HepG2 (cell line): Measurements from ENCODE around the gene SMARCA5. TPM values are rescaled to one million over a fixed set of nuclear protein-coding genes. Genes with fewer than 3 reads are reported as not detected.

ENCODE experiments used
- ATAC-seq: fragments of 200-7000 bp; cut with Tn5 transposase; 3 replicates; pipeline ENCODE4 v1.9.1; 2020; ENCODE audit warnings: mild to moderate bottlenecking, moderate library complexity
- BruUV-seq: library from RNA; stranded (reverse); fragments of 400-500 nt; replicated peaks from 2 replicates; lab custom pipeline; 2021; lab: Mats Ljungman, UMichigan
- CTCF ChIA-PET: fragments of 300-600 bp; formaldehyde crosslinking; extraction: SDS; loops from one replicate; lab custom pipeline; 2021; ENCODE audit warnings: low total read pairs, inconsistent platforms, low intra/inter-chr PET ratio; lab: Yijun Ruan, JAX
- POLR2A ChIA-PET: fragments of 350-600 bp; sonication (Branson Sonifier 250); formaldehyde crosslinking; loops from one replicate; lab custom pipeline; 2020; ENCODE audit warnings: antibody characterized with exemption, inconsistent platforms; lab: Yijun Ruan, JAX
- DNase-seq: peaks from one replicate; pipeline ENCODE4 v3.0.0-alpha.2; 2015; ENCODE audit warnings: low spot score
- FAIRE-seq: peaks from 3 replicates; lab custom pipeline; 2011; peaks lifted over from hg19 to GRCh38; lab: Jason Lieb, UNC
- H2AFZ ChIP-seq: one replicate; pipeline ENCODE4 v1.6.1; 2011; ENCODE audit warnings: low read length, inconsistent platforms
- H3K27ac ChIP-seq: fragments of 300-600 bp; 3 replicates; pipeline ENCODE4 v1.8.0; 2011; ENCODE audit warnings: mixed run types, mild to moderate bottlenecking, mixed read lengths, low read length, inconsistent platforms; ENCODE audit not compliant: insufficient read depth; ENCODE audit errors: extremely low read length
- H3K27me3 ChIP-seq, 2 experiments: fragments of 200-600 bp in 1 of 2; 2 replicates in 1 of 2; 3 replicates in 1 of 2; pipeline versions ENCODE4 v1.6.0 to v1.8.0; 2011; ENCODE audit warnings: low read length in 2 of 2, mild to moderate bottlenecking in 2 of 2, moderate library complexity in 2 of 2, inconsistent platforms in 1 of 2; ENCODE audit not compliant: insufficient read depth in 2 of 2, control insufficient read depth in 1 of 2
- H3K36me3 ChIP-seq, 2 experiments: fragments of 200-600 bp in 1 of 2; replicated peaks in 1 of 2; 2 replicates in 1 of 2; 3 replicates in 1 of 2; pipeline versions ENCODE4 v1.5.1 to v1.8.0; 2011; ENCODE audit warnings: low read length in 2 of 2, inconsistent platforms in 1 of 2; ENCODE audit not compliant: insufficient read depth in 2 of 2, control insufficient read depth in 1 of 2
- H3K4me1 ChIP-seq: 2 replicates; pipeline ENCODE4 v1.5.1; 2012; ENCODE audit warnings: low read length, inconsistent platforms; ENCODE audit not compliant: insufficient read depth
- H3K4me2 ChIP-seq: 2 replicates; pipeline ENCODE4 v1.6.0; 2011; ENCODE audit warnings: low read depth, low read length, inconsistent platforms
- H3K4me3 ChIP-seq, 3 experiments: fragments of 200-600 bp in 1 of 3; sonication (generic), shearing (Covaris generic) in 1 of 3; replicated peaks in 1 of 3; 2 replicates each; pipeline ENCODE4 v1.5.1; 2011 to 2016; ENCODE audit warnings: low read length in 3 of 3, inconsistent platforms in 2 of 3, low read depth in 2 of 3, mild to moderate bottlenecking in 2 of 3, control low read depth in 1 of 3, mixed read lengths in 1 of 3; ENCODE audit not compliant: insufficient read depth in 1 of 3
- H3K79me2 ChIP-seq: one replicate; pipeline ENCODE4 v1.6.1; 2011; ENCODE audit warnings: low read length, inconsistent platforms; ENCODE audit not compliant: insufficient read depth
- H3K9ac ChIP-seq: 2 replicates; pipeline ENCODE4 v1.6.0; 2011; ENCODE audit warnings: mild to moderate bottlenecking, low read depth, low read length, inconsistent platforms; ENCODE audit not compliant: insufficient read depth
- H3K9me3 ChIP-seq: 2 replicates; pipeline ENCODE4 v1.5.1; 2012; ENCODE audit warnings: mild to moderate bottlenecking, low read length
- H4K20me1 ChIP-seq: 2 replicates; pipeline ENCODE4 v1.6.0; 2011; ENCODE audit warnings: inconsistent platforms, mild to moderate bottlenecking, low read length, moderate library complexity; ENCODE audit not compliant: insufficient read depth
- ATF7-NPFF ChIP-seq: sonication (generic); formaldehyde crosslinking; IDR thresholded peaks from 2 replicates; pipeline ENCODE4 v1.8.1; 2023; ENCODE audit warnings: mild to moderate bottlenecking, low read depth, missing genetic modification reagents, moderate library complexity
- KLF16 ChIP-seq, 2 experiments: sonication (generic) in 1 of 2; formaldehyde crosslinking in 1 of 2; IDR thresholded peaks; 2 replicates each; pipeline versions ENCODE4 v1.6.1 to v1.8.0; 2016 to 2023; ENCODE audit warnings: missing genetic modification reagents in 2 of 2, missing compliant biosample characterization in 1 of 2
- NKX3-1 ChIP-seq: sonication (generic); formaldehyde crosslinking; IDR thresholded peaks from 2 replicates; pipeline ENCODE4 v1.5.0; 2020; ENCODE audit warnings: missing genetic modification reagents
- ZNF121 ChIP-seq: sonication (generic); formaldehyde crosslinking; IDR thresholded peaks from 2 replicates; pipeline ENCODE4 v1.5.0; 2020; ENCODE audit warnings: mild to moderate bottlenecking, missing genetic modification reagents
- ZNF660 ChIP-seq: sonication (generic); formaldehyde crosslinking; IDR thresholded peaks from 2 replicates; pipeline ENCODE4 v1.5.1; 2020; ENCODE audit warnings: mild to moderate bottlenecking, low read depth, missing genetic modification reagents, borderline replicate concordance
- ZNF891 ChIP-seq: sonication (generic); formaldehyde crosslinking; IDR thresholded peaks from 2 replicates; pipeline ENCODE4 v1.5.0; 2020; ENCODE audit warnings: mild to moderate bottlenecking, missing genetic modification reagents
- whole genome bisulfite sequencing: methylation state at CpG from one replicate; pipeline ENCODE4 v1.1.6; 2017; ENCODE audit warnings: low lambda C conversion rate; 5-methylcytosine and 5-hydroxymethylcytosine counted together
- in situ Hi-C: cut with HindIII; loops from 2 replicates; pipeline ENCODE4 v1.10.0; 2017; ENCODE audit warnings: low pct_unique_long_range_greater_than_20kb; ENCODE audit not compliant: extremely low pct_ligation_motif_present
- intact Hi-C: fragments of 100-400 bp; cut with micrococcal nuclease; formaldehyde crosslinking; loops from one replicate; pipeline ENCODE4 v1.10.0; 2022; ENCODE audit not compliant: unreplicated experiment
- polyA plus RNA-seq, 8 experiments: library from polyadenylated mRNA; depleted of rRNA in 3 of 8; stranded (reverse) in 7 of 8; unstranded in 1 of 8; fragments of >200 nt; fragmentation: Illumina TruSeq in 4 of 8; extraction: Trizol in 4 of 8; gene quantifications; 2 replicates each; pipeline versions ENCODE4 v1.2.1 to v1.2.3, GENCODE V29; 2011 to 2016; ENCODE audit warnings: low read depth in 4 of 8, missing spikeins in 1 of 8, mixed read lengths in 1 of 8; ENCODE audit not compliant: insufficient read depth in 1 of 8
- total RNA-seq, 5 experiments: library from RNA; depleted of rRNA; stranded (reverse); fragments of >200 nt; fragmentation: Illumina TruSeq; extraction: Trizol; gene quantifications; 2 replicates each; pipeline ENCODE4 v1.2.3, GENCODE V29; 2016; ENCODE audit warnings: low read depth in 1 of 5
- TF ChIP-seq, protein P1 (sequence below): sonication (generic); formaldehyde crosslinking; IDR thresholded peaks from 2 replicates; pipeline ENCODE4 v1.9.0; 2021; ENCODE audit warnings: missing genetic modification reagents, borderline replicate concordance
- TF ChIP-seq, protein P2 (sequence below): sonication (generic); formaldehyde crosslinking; IDR thresholded peaks from 2 replicates; pipeline ENCODE4 v1.4.0; 2020; ENCODE audit warnings: missing genetic modification reagents

Gene SMARCA5
- total and polyA plus RNA-seq, 2 of the 13 experiments (the other 11 are each of a cell fraction or from before 2014, with no cell fraction given): 7.0 to 37.5 TPM

DNA sequence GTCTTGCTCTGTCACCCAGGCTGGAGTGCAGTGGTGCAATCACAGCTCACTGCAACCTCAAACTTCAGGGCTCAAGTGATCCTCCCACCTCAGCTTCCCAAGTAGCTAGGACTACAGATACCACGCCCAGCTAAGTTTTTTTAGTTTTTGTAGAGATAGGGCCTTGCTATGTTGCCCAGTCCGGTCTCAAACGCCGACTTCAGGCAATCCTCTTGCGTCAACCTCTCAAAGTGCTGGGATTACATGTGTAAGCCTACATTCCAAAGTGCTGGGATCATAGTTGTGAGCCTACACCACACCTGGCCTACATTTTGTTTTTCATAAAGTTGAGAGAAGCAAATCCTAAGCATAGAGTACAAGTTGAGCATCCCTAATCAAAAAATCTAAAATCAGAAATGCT lies 42.2 kb downstream of the SMARCA5 start:
- ChIA-PET POLR2A (no interaction called here), CTCF (no interaction called here)
- Histone ChIP-seq H3K36me3 (peaks cover 0 to 9% of the 10 kb centered on the region in 2 experiments; a peak in 3 of 5 replicates), H3K9me3 (no peaks in the 10 kb centered on the region), H3K4me2 (no peak overlapping the region), H3K27me3 (no peaks in the 10 kb centered on the region; a peak in 1 of 5 replicates), H3K9ac (no peak overlapping the region), H3K27ac (no peak overlapping the region), H3K4me3 (no peak overlapping the region), H3K79me2 (no peaks in the 10 kb centered on the region), H3K4me1 (peaks cover 15% of the 10 kb centered on the region), H2AFZ (no peak overlapping the region), H4K20me1 (no peaks in the 10 kb centered on the region)
- TF ChIP-seq KLF16 (CRISPR knock-in tag; IDR thresholded peaks at IDR 0.05) (no peak), ZNF121 (CRISPR knock-in tag) (0 out of 2 replicates have a peak, but pooled peaks have one; percentile 28)
- no TSS peak for BruUV-seq
- intact Hi-C loops: no loop called here
- no peak for ATAC-seq
- FAIRE-seq: no peak
- in situ Hi-C loops: no loop called here
- no peak for DNase-seq
- WGBS: 82% methylated on average over 5 of the region's 5 CpGs

- no TSS peak for BruUV-seq
- Histone ChIP-seq H4K20me1 (no peaks in the 10 kb centered on the region), H3K79me2 (no peaks in the 10 kb centered on the region), H3K4me2 (0 out of 2 replicates have a peak overlapping the region, but pooled peaks have one; percentile 80), H3K9me3 (no peaks in the 10 kb centered on the region), H3K36me3 (peaks cover 0 to 3% of the 10 kb centered on the region in 2 experiments; a peak in 1 of 5 replicates), H2AFZ (no peak overlapping the region), H3K27me3 (no peaks in the 10 kb centered on the region; a peak in 1 of 5 replicates), H3K4me1 (peaks cover 9% of the 10 kb centered on the region), H3K27ac (no peak overlapping the region), H3K9ac (no peak overlapping the region), H3K4me3 (no peak overlapping the region)
- ChIA-PET POLR2A (no interaction called here), CTCF (interaction anchor here (1.3 kb wide), 1 partner anchor 585 kb away, joined by 3 read pairs; no protein-coding TSS in a partner anchor)
- intact Hi-C loops (loop anchor here (2.0 kb wide), 1 partner anchor 349 kb away; no protein-coding TSS in a partner anchor), in situ Hi-C loops (no loop called here)
- no peak for ATAC-seq
- FAIRE-seq: no peak
- DNase-seq: no peak
- WGBS: 78% methylated on average over 2 of the region's 2 CpGs
- TF ChIP-seq NKX3-1 (CRISPR knock-in tag) (no peak), ZNF660 (CRISPR knock-in tag) (no peak), ATF7-NPFF (no peak), ZNF891 (CRISPR knock-in tag) (no peak)
- TF ChIP-seq, protein P1, sequence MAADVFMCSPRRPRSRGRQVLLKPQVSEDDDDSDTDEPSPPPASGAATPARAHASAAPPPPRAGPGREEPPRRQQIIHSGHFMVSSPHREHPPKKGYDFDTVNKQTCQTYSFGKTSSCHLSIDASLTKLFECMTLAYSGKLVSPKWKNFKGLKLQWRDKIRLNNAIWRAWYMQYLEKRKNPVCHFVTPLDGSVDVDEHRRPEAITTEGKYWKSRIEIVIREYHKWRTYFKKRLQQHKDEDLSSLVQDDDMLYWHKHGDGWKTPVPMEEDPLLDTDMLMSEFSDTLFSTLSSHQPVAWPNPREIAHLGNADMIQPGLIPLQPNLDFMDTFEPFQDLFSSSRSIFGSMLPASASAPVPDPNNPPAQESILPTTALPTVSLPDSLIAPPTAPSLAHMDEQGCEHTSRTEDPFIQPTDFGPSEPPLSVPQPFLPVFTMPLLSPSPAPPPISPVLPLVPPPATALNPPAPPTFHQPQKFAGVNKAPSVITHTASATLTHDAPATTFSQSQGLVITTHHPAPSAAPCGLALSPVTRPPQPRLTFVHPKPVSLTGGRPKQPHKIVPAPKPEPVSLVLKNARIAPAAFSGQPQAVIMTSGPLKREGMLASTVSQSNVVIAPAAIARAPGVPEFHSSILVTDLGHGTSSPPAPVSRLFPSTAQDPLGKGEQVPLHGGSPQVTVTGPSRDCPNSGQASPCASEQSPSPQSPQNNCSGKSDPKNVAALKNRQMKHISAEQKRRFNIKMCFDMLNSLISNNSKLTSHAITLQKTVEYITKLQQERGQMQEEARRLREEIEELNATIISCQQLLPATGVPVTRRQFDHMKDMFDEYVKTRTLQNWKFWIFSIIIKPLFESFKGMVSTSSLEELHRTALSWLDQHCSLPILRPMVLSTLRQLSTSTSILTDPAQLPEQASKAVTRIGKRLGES (CRISPR knock-in tag): no peak
- TF ChIP-seq, protein P2, sequence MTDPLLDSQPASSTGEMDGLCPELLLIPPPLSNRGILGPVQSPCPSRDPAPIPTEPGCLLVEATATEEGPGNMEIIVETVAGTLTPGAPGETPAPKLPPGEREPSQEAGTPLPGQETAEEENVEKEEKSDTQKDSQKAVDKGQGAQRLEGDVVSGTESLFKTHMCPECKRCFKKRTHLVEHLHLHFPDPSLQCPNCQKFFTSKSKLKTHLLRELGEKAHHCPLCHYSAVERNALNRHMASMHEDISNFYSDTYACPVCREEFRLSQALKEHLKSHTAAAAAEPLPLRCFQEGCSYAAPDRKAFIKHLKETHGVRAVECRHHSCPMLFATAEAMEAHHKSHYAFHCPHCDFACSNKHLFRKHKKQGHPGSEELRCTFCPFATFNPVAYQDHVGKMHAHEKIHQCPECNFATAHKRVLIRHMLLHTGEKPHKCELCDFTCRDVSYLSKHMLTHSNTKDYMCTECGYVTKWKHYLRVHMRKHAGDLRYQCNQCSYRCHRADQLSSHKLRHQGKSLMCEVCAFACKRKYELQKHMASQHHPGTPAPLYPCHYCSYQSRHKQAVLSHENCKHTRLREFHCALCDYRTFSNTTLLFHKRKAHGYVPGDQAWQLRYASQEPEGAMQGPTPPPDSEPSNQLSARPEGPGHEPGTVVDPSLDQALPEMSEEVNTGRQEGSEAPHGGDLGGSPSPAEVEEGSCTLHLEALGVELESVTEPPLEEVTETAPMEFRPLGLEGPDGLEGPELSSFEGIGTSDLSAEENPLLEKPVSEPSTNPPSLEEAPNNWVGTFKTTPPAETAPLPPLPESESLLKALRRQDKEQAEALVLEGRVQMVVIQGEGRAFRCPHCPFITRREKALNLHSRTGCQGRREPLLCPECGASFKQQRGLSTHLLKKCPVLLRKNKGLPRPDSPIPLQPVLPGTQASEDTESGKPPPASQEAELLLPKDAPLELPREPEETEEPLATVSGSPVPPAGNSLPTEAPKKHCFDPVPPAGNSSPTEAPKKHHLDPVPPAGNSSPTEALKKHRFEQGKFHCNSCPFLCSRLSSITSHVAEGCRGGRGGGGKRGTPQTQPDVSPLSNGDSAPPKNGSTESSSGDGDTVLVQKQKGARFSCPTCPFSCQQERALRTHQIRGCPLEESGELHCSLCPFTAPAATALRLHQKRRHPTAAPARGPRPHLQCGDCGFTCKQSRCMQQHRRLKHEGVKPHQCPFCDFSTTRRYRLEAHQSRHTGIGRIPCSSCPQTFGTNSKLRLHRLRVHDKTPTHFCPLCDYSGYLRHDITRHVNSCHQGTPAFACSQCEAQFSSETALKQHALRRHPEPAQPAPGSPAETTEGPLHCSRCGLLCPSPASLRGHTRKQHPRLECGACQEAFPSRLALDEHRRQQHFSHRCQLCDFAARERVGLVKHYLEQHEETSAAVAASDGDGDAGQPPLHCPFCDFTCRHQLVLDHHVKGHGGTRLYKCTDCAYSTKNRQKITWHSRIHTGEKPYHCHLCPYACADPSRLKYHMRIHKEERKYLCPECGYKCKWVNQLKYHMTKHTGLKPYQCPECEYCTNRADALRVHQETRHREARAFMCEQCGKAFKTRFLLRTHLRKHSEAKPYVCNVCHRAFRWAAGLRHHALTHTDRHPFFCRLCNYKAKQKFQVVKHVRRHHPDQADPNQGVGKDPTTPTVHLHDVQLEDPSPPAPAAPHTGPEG (CRISPR knock-in tag): no peak
These were observed 44.8 kb downstream of the SMARCA5 start for GRCh38 chr4:143558286-143558685.
